Osteoblast (primary cell): Measurements from ENCODE around the gene AIFM2. TPM values are rescaled to one million over a fixed set of nuclear protein-coding genes. Genes with fewer than 3 reads are reported as not detected.

ENCODE experiments used
- DNase-seq: peaks from one replicate; pipeline ENCODE4 v3.0.0; 2011; ENCODE audit warnings: low spot score, mixed read lengths; ENCODE audit not compliant: insufficient read length; ENCODE audit errors: missing footprints
- H2AFZ ChIP-seq: 2 replicates; pipeline ENCODE4 v1.6.0; 2011; ENCODE audit warnings: mild to moderate bottlenecking, low read length
- H3K27ac ChIP-seq: 2 replicates; pipeline ENCODE4 v1.5.1; 2011; ENCODE audit warnings: mild to moderate bottlenecking, low read depth, low read length, moderate library complexity
- H3K27me3 ChIP-seq: 2 replicates; pipeline ENCODE4 v1.6.0; 2012; ENCODE audit warnings: mild to moderate bottlenecking, control low read depth, inconsistent platforms, low read length, moderate library complexity; ENCODE audit not compliant: insufficient read depth
- H3K36me3 ChIP-seq: 2 replicates; pipeline ENCODE4 v1.5.1; 2011; ENCODE audit warnings: mild to moderate bottlenecking, low read length, control low read depth, moderate library complexity; ENCODE audit not compliant: insufficient read depth
- H3K4me1 ChIP-seq: 2 replicates; pipeline ENCODE4 v1.5.1; 2011; ENCODE audit warnings: mild to moderate bottlenecking, low read length, control low read depth, moderate library complexity; ENCODE audit not compliant: insufficient read depth
- H3K4me2 ChIP-seq: 2 replicates; pipeline ENCODE4 v1.6.0; 2011; ENCODE audit warnings: mild to moderate bottlenecking, low read length; ENCODE audit not compliant: insufficient read depth
- H3K4me3 ChIP-seq: fragments of 200-600 bp; sonication (generic); 3 replicates; pipeline ENCODE4 v1.5.1; 2012; ENCODE audit warnings: mild to moderate bottlenecking, low read length, inconsistent platforms; ENCODE audit not compliant: insufficient read depth
- H3K79me2 ChIP-seq: 2 replicates; pipeline ENCODE4 v1.6.0; 2012; ENCODE audit warnings: mild to moderate bottlenecking, low read length, control low read depth, inconsistent platforms; ENCODE audit not compliant: insufficient read depth
- H3K9me3 ChIP-seq: 2 replicates; pipeline ENCODE4 v1.5.1; 2011; ENCODE audit warnings: low read depth, low read length, control low read depth
- H4K20me1 ChIP-seq: 2 replicates; pipeline ENCODE4 v1.6.0; 2012; ENCODE audit warnings: mild to moderate bottlenecking, low read length, control low read depth; ENCODE audit not compliant: insufficient read depth
- total RNA-seq: library from RNA; depleted of rRNA; stranded (reverse); fragments of >200 nt; gene quantifications from 2 replicates; pipeline ENCODE4 v1.2.3, GENCODE V29; 2012
- TF ChIP-seq, protein P1 (sequence below): IDR thresholded peaks from 2 replicates; pipeline ENCODE4 v1.5.1; 2011; ENCODE audit warnings: mild to moderate bottlenecking, low read depth, low read length, moderate library complexity; ENCODE audit errors: extremely low read depth

AIFM2 gene
- total RNA-seq, 1 donor: 14.8 TPM

DNA sequence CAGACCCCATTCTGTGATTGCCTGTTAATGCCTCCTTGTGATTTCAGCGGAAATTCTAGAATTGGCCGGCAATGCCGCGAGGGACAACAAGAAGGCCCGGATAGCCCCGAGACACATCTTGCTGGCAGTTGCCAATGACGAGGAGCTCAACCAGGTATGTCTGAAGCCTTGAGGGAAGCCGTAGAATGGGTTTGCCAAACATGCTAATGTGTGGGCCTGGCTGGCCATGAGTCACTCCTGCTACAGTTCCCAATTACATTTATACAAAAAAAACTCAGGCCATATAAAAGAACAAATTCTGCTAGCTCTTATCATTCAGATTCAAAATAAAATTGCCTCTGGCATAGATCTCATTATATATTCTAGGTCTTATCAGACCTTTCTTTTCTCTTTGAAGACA lies 42.6 kb downstream of the AIFM2 start:
- no peaks in the 10 kb centered on the region for H3K9me3 ChIP-seq
- no peaks in the 10 kb centered on the region for H3K27me3 ChIP-seq
- TF ChIP-seq, protein P1, sequence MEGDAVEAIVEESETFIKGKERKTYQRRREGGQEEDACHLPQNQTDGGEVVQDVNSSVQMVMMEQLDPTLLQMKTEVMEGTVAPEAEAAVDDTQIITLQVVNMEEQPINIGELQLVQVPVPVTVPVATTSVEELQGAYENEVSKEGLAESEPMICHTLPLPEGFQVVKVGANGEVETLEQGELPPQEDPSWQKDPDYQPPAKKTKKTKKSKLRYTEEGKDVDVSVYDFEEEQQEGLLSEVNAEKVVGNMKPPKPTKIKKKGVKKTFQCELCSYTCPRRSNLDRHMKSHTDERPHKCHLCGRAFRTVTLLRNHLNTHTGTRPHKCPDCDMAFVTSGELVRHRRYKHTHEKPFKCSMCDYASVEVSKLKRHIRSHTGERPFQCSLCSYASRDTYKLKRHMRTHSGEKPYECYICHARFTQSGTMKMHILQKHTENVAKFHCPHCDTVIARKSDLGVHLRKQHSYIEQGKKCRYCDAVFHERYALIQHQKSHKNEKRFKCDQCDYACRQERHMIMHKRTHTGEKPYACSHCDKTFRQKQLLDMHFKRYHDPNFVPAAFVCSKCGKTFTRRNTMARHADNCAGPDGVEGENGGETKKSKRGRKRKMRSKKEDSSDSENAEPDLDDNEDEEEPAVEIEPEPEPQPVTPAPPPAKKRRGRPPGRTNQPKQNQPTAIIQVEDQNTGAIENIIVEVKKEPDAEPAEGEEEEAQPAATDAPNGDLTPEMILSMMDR: no peak
- peaks cover 11% of the 10 kb centered on the region for H3K36me3 ChIP-seq
- DNase-seq: no peak
- no peak overlapping the region for H3K27ac ChIP-seq
- H3K4me3 ChIP-seq: no peak overlapping the region
- H2AFZ ChIP-seq: no peak overlapping the region
- H3K4me1 ChIP-seq: no peaks in the 10 kb centered on the region
- no peaks in the 10 kb centered on the region for H3K79me2 ChIP-seq
- H4K20me1 ChIP-seq: no peaks in the 10 kb centered on the region
- no peak overlapping the region for H3K4me2 ChIP-seq

- TF ChIP-seq, protein P1: no peak
These were observed 44.3 kb downstream of the AIFM2 start for GRCh38 chr10:70088308-70088698.

GRCh38 chr10:70087616-70088307 lies 44.9 kb downstream of the AIFM2 start:
- Histone ChIP-seq H3K4me3 (no peak overlapping the region), H3K27me3 (no peaks in the 10 kb centered on the region), H3K4me1 (no peaks in the 10 kb centered on the region), H4K20me1 (no peaks in the 10 kb centered on the region), H3K36me3 (no peaks in the 10 kb centered on the region), H3K9me3 (no peaks in the 10 kb centered on the region), H3K27ac (no peak overlapping the region), H2AFZ (no peak overlapping the region), H3K4me2 (no peak overlapping the region), H3K79me2 (no peaks in the 10 kb centered on the region)
- no peak for DNase-seq
- TF ChIP-seq, protein P1: no peak

More at GRCh38 chr10:70088308-70088698, 44.3 kb downstream of the AIFM2 start:
- Histone ChIP-seq H3K79me2 (no peaks in the 10 kb centered on the region), H3K27me3 (no peaks in the 10 kb centered on the region), H3K4me3 (no peak overlapping the region), H3K36me3 (peaks cover 1% of the 10 kb centered on the region), H3K27ac (no peak overlapping the region), H3K4me1 (no peaks in the 10 kb centered on the region), H3K4me2 (no peak overlapping the region), H2AFZ (no peak overlapping the region), H4K20me1 (no peaks in the 10 kb centered on the region), H3K9me3 (no peaks in the 10 kb centered on the region)
- no peak for DNase-seq

DNA sequence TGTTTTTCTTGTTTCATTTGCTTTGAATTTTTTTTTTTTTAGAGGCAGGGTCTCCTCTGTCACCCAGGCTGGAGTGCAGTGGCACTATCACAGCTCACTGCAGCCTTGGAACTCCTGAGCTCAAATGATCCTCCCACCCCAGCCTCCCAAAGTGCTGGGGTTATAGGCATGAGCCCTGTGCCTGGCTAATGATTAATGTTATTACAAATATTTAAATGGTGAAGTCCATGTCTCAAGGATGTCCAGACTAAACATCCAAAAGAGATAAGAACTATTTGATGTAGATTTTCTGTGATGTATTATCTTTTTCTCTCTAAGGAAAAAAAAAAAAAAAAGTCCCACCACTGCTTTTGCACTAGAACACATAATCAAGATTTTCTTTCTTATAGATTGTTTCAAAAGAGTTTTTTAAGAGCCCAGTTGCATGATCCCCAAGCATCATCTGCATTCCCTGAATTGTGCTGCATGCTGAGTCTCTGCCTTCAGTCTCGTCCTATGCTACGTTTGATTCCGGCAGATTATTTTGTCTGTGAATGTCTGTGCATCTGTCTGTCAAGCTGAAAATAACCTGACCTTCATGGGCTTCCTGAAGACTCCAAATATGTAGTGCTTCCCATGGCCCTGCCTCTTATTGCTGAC lies 46.5 kb downstream of the AIFM2 start:
- no peaks in the 10 kb centered on the region for H3K27me3 ChIP-seq
- no peak overlapping the region for H3K27ac ChIP-seq

More for the DNA sequence above, 46.5 kb downstream of the AIFM2 start:
- H3K36me3 ChIP-seq: no peaks in the 10 kb centered on the region
- no peaks in the 10 kb centered on the region for H3K79me2 ChIP-seq
- H3K9me3 ChIP-seq: no peaks in the 10 kb centered on the region
- no peak overlapping the region for H3K4me2 ChIP-seq
- TF ChIP-seq, protein P1: no peak
- DNase-seq: no peak
- H4K20me1 ChIP-seq: no peaks in the 10 kb centered on the region
- H2AFZ ChIP-seq: no peak overlapping the region
- H3K4me1 ChIP-seq: no peaks in the 10 kb centered on the region
- no peak overlapping the region for H3K4me3 ChIP-seq
